ENCODE measurements around the gene WDR4. TPM values are rescaled to one million over a fixed set of nuclear protein-coding genes. Genes with fewer than 3 reads are reported as not detected.

Gene WDR4
- total and polyA plus RNA-seq, 10 of the 15 experiments (the other 5 are each of a cell fraction or from before 2014, with no cell fraction given): 2.1 to 45.3 (median 18.7) TPM

DNA sequence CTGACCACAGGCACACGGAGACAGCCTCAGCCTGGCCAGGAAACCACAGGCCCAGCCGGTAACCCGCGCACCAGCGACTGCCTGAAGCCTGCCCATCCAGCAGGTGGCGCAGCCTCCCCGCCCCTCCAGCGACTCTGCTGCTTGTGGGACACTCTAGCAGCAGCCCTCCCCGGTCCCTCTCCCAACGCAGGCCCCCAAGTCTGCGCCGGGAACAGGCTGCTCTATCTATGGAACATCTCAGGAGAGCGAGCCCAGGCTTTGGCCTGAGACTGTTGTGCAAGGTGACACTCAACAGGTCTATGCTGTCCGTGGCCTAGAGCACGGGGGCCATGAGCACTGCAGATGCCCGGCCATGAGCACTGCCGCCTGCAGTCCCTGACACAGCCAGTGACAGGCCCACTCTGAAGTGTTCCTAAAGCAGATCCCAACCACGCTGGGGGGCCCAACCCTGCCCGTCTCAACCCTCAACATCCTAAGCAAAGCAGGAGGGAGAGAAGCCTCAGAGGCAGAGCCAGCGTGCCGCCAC is 28.4 kb downstream of the WDR4 start (continued):
- TF ChIP-seq NFIC (IDR thresholded peaks at IDR 0.05; ENCODE audit: low read depth, low read length) (no peak), BHLHE40 (IDR thresholded peaks at IDR 0.05; ENCODE audit: borderline replicate concordance in 1 of 2, low read depth in 2 of 2, low read length in 1 of 2) (no peak), SUZ12 (IDR thresholded peaks at IDR 0.05; ENCODE audit: unreplicated experiment) (no peak), CHD2 (IDR thresholded peaks at IDR 0.05; ENCODE audit: borderline replicate concordance, low read depth, low read length) (no peak), EED (IDR thresholded peaks at IDR 0.05; ENCODE audit: low read depth) (no peak), TCF12 (IDR thresholded peaks at IDR 0.05; ENCODE audit: low read depth, low read length) (no peak), GABPA (IDR thresholded peaks at IDR 0.05; ENCODE audit: low read depth) (no peak), RB1 (IDR thresholded peaks at IDR 0.05; ENCODE audit: borderline replicate concordance) (no peak), RAD21 (IDR thresholded peaks at IDR 0.05; ENCODE audit: insufficient read depth, low read depth, low read length) (0 out of 2 replicates have a peak, but pooled peaks have one; percentile 13), YBX1 (IDR thresholded peaks at IDR 0.05) (no peak), ZSCAN29 (IDR thresholded peaks at IDR 0.05) (no peak), MEF2B (IDR thresholded peaks at IDR 0.05; ENCODE audit: partially characterized antibody, poor library complexity, severe bottlenecking) (no peak), IKZF1 (conservative IDR thresholded peaks at IDR 0.05) (no peak), NBN (IDR thresholded peaks at IDR 0.05) (no peak)
- TF ChIP-seq, protein P1, sequence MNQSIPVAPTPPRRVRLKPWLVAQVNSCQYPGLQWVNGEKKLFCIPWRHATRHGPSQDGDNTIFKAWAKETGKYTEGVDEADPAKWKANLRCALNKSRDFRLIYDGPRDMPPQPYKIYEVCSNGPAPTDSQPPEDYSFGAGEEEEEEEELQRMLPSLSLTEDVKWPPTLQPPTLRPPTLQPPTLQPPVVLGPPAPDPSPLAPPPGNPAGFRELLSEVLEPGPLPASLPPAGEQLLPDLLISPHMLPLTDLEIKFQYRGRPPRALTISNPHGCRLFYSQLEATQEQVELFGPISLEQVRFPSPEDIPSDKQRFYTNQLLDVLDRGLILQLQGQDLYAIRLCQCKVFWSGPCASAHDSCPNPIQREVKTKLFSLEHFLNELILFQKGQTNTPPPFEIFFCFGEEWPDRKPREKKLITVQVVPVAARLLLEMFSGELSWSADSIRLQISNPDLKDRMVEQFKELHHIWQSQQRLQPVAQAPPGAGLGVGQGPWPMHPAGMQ (IDR thresholded peaks at IDR 0.05; ENCODE audit: borderline replicate concordance): no peak
- TF ChIP-seq, protein P2, sequence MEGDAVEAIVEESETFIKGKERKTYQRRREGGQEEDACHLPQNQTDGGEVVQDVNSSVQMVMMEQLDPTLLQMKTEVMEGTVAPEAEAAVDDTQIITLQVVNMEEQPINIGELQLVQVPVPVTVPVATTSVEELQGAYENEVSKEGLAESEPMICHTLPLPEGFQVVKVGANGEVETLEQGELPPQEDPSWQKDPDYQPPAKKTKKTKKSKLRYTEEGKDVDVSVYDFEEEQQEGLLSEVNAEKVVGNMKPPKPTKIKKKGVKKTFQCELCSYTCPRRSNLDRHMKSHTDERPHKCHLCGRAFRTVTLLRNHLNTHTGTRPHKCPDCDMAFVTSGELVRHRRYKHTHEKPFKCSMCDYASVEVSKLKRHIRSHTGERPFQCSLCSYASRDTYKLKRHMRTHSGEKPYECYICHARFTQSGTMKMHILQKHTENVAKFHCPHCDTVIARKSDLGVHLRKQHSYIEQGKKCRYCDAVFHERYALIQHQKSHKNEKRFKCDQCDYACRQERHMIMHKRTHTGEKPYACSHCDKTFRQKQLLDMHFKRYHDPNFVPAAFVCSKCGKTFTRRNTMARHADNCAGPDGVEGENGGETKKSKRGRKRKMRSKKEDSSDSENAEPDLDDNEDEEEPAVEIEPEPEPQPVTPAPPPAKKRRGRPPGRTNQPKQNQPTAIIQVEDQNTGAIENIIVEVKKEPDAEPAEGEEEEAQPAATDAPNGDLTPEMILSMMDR (IDR thresholded peaks at IDR 0.05 in 2 of 3, conservative IDR thresholded peaks at IDR 0.05 in 1 of 3; ENCODE audit: control insufficient read depth in 2 of 3, extremely low read depth in 1 of 3, insufficient read depth in 1 of 3, low read depth in 3 of 3, low read length in 3 of 3): peak; percentile 52 to 68 (median 52)
